Measurements from ENCODE around the gene CD47.

The CD47 gene

DNA sequence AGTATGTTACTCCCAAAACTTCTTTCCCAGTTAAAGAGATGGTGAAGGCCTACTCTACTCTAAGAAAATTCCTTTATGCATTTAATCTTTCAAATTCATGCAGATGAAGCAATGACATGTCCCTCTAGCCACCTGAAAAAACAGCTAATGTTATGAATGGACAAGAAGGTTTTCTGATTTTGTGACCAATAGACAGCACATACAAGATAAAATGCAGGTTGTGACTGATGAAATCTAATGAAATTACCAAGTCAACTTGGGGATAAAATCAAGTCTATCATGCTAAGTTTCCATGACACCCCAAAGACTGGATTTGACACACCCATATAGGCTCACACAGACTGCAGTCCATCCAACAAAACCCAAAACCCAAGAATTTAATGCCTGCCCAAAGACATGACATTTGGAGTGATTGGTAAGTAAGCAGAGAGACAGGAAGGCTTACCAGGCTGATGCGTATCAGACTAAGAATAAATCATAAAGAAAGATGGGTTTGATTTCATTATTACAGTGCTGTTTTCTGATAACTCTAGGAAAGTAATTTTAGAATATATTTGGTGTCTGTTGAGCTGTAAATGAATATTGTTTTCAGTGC is 26.4 kb downstream of the CD47 start:
- Histone ChIP-seq H3K9me3 (ENCODE audit: control insufficient read depth in 1 of 2, low read length in 2 of 2) (no peaks in the 10 kb centered on the region), H3K36me3 (ENCODE audit: control insufficient read depth in 1 of 2, insufficient read depth in 2 of 2, low read length in 2 of 2) (peaks cover 15 to 20% of the 10 kb centered on the region in 2 donors), H3K27ac (ENCODE audit: low read length) (no peak overlapping the region), H3K4me1 (ENCODE audit: control insufficient read depth in 1 of 2, insufficient read depth in 2 of 2, low read length in 2 of 2) (peaks cover 0 to 6% of the 10 kb centered on the region in 2 donors), H3K4me3 (ENCODE audit: low read depth in 1 of 2, low read length in 2 of 2) (no peak overlapping the region), H3K27me3 (ENCODE audit: low read depth, low read length) (no peaks in the 10 kb centered on the region)

DNA sequence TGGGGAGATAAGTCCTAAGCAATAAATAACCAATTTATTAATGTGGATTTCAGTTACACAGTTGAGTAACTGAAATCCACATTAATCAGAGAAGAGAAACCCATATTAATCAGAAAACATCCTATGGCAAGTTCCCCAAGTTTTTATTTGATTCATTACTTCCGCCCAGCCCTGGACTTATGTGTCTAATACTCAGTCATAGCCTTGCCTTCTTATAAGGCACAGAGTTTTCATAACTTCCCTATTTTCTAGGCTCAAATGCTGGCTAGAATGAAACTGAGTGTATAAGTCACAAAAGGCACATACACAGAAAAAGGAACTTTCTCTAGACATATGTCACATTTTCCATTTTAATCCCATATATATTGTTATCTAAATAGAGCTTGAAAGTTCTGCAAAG is 28.8 kb downstream of the CD47 start:
- Histone ChIP-seq H3K4me1 (ENCODE audit: control insufficient read depth in 1 of 2, insufficient read depth in 2 of 2, low read length in 2 of 2) (peaks cover 0 to 6% of the 10 kb centered on the region in 2 donors), H3K4me3 (ENCODE audit: low read depth in 1 of 2, low read length in 2 of 2) (no peak overlapping the region), H3K27ac (ENCODE audit: low read length) (no peak overlapping the region), H3K36me3 (ENCODE audit: control insufficient read depth in 1 of 2, insufficient read depth in 2 of 2, low read length in 2 of 2) (peaks cover 19 to 23% of the 10 kb centered on the region in 2 donors), H3K9me3 (ENCODE audit: control insufficient read depth in 1 of 2, low read length in 2 of 2) (no peaks in the 10 kb centered on the region), H3K27me3 (ENCODE audit: low read depth, low read length) (no peaks in the 10 kb centered on the region)

DNA sequence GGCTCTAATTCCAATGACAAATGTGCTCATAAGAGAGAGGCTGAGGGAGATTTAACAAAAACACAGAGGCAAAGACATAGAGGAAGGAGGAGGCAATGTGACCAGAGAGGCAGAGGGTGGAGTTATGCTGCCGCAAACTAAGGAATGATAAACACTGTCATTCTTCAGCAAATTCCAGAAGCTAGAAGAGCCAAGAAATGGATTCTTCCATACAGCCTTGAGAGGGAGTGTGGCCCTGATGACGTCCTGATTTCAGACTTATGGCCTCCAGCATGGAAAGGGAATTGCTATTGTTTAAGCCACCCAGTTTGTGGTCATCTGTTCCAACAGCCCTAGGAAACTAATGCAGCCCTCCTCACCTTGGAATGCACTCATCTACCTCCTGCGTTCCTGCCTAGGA is 30.5 kb downstream of the CD47 start:
- no peak overlapping the region for H3K4me3 ChIP-seq (ENCODE audit: low read depth in 1 of 2, low read length in 2 of 2)
- no peak overlapping the region for H3K27ac ChIP-seq (ENCODE audit: low read length)
- H3K27me3 ChIP-seq (ENCODE audit: low read depth, low read length), result no peaks in the 10 kb centered on the region
- peaks cover 23 to 27% of the 10 kb centered on the region in 2 donors for H3K36me3 ChIP-seq (ENCODE audit: control insufficient read depth in 1 of 2, insufficient read depth in 2 of 2, low read length in 2 of 2)
- no peaks in the 10 kb centered on the region for H3K9me3 ChIP-seq (ENCODE audit: control insufficient read depth in 1 of 2, low read length in 2 of 2)
- peaks cover 0 to 6% of the 10 kb centered on the region in 2 donors for H3K4me1 ChIP-seq (ENCODE audit: control insufficient read depth in 1 of 2, insufficient read depth in 2 of 2, low read length in 2 of 2)

DNA sequence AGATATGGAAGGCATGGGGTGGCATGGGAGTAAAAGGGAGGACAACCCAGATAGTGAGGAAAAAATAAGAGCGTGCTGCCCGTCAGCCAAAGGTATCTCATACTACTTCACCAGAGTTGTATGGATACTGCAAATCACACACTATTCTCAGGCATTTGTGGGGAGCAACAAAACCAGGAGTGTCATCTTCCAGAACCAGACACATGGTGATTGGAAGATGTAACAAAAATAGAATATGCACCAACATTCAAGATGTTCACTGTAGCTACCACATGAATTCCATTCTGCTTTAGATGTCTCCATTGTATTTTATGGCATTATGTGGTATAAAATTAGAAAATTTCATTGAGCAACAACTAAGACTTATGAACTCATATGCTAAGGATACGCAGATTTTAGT is 34.9 kb downstream of the CD47 start:
- Histone ChIP-seq H3K4me1 (ENCODE audit: control insufficient read depth in 1 of 2, insufficient read depth in 2 of 2, low read length in 2 of 2) (peaks cover 0 to 6% of the 10 kb centered on the region in 2 donors), H3K27me3 (ENCODE audit: low read depth, low read length) (no peaks in the 10 kb centered on the region), H3K4me3 (ENCODE audit: low read depth in 1 of 2, low read length in 2 of 2) (no peak overlapping the region), H3K27ac (ENCODE audit: low read length) (no peak overlapping the region), H3K36me3 (ENCODE audit: control insufficient read depth in 1 of 2, insufficient read depth in 2 of 2, low read length in 2 of 2) (peaks cover 31 to 38% of the 10 kb centered on the region in 2 donors), H3K9me3 (ENCODE audit: control insufficient read depth in 1 of 2, low read length in 2 of 2) (no peaks in the 10 kb centered on the region)

DNA sequence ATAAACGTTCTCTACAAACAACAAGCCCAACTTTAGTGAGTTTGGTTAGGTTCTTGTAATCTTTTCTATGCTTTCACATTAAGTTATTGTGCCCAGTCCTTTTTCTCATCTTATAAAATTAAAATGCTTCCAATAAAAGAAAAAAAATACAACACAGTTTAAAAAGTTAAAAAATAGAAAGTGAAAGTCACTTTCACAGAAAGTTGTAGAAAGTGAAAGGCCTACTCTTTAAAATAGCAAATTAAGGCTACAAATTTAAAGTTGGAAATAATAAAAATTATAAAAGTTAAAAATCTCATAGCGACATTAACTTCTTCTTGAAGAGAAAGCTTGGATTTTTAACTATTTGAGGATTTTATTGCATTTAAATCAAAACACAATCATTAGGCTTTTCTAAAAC is 35.9 kb downstream of the CD47 start:
- Histone ChIP-seq H3K4me3 (ENCODE audit: low read depth in 1 of 2, low read length in 2 of 2) (no peak overlapping the region), H3K4me1 (ENCODE audit: control insufficient read depth in 1 of 2, insufficient read depth in 2 of 2, low read length in 2 of 2) (no peaks in the 10 kb centered on the region), H3K36me3 (ENCODE audit: control insufficient read depth in 1 of 2, insufficient read depth in 2 of 2, low read length in 2 of 2) (peaks cover 24 to 35% of the 10 kb centered on the region in 2 donors), H3K27me3 (ENCODE audit: low read depth, low read length) (no peaks in the 10 kb centered on the region), H3K27ac (ENCODE audit: low read length) (no peak overlapping the region), H3K9me3 (ENCODE audit: control insufficient read depth in 1 of 2, low read length in 2 of 2) (no peaks in the 10 kb centered on the region)

DNA sequence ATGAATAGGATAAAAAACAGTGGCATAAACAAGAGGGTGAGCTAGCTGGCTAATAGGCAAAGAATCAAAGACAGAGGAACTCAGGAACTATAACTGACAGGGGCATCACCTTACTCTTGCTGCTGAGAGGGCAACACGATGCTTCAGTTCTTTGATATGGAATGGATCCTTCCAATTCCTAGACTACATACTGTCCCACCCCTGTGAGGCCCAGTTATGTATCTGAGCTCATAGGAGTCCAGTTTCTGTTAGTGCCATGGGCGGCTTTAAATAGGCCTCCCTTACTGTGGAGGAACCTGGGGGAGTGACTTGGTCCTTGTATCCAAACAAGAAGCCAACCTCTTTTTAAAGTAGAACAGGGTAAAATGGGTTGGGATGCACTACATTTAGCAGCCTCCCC is 37.3 kb downstream of the CD47 start:
- H3K27ac ChIP-seq (ENCODE audit: low read length), result no peak overlapping the region
- peaks cover 17 to 28% of the 10 kb centered on the region in 2 donors for H3K36me3 ChIP-seq (ENCODE audit: control insufficient read depth in 1 of 2, insufficient read depth in 2 of 2, low read length in 2 of 2)
- H3K9me3 ChIP-seq (ENCODE audit: control insufficient read depth in 1 of 2, low read length in 2 of 2), result no peaks in the 10 kb centered on the region
- H3K4me3 ChIP-seq (ENCODE audit: low read depth in 1 of 2, low read length in 2 of 2), result no peak overlapping the region
- H3K27me3 ChIP-seq (ENCODE audit: low read depth, low read length), result no peaks in the 10 kb centered on the region
- H3K4me1 ChIP-seq (ENCODE audit: control insufficient read depth in 1 of 2, insufficient read depth in 2 of 2, low read length in 2 of 2), result no peaks in the 10 kb centered on the region

DNA sequence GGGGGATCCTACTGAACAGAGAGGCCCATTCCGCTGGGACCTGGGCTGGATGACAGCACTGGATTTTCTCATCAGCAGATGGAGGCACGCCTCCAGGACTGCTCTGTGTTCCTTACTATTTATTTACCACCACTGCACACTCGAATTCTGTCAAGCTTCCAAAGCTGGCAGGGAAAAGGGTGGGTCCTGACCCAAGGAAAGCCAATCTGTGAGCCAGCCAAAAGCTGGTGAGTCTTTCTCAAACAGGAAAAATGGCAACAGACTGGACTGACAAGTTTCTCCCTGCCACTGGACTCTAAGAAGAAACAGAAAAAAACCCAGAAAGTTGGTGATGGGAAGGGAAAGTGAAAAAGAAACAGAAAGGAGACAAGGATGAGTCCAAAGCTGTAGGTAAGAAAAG is 37.8 kb downstream of the CD47 start:
- Histone ChIP-seq H3K9me3 (ENCODE audit: control insufficient read depth in 1 of 2, low read length in 2 of 2) (no peaks in the 10 kb centered on the region), H3K4me3 (ENCODE audit: low read depth in 1 of 2, low read length in 2 of 2) (no peak overlapping the region), H3K36me3 (ENCODE audit: control insufficient read depth in 1 of 2, insufficient read depth in 2 of 2, low read length in 2 of 2) (peaks cover 13 to 25% of the 10 kb centered on the region in 2 donors), H3K27ac (ENCODE audit: low read length) (no peak overlapping the region), H3K27me3 (ENCODE audit: low read depth, low read length) (no peaks in the 10 kb centered on the region), H3K4me1 (ENCODE audit: control insufficient read depth in 1 of 2, insufficient read depth in 2 of 2, low read length in 2 of 2) (no peaks in the 10 kb centered on the region)

DNA sequence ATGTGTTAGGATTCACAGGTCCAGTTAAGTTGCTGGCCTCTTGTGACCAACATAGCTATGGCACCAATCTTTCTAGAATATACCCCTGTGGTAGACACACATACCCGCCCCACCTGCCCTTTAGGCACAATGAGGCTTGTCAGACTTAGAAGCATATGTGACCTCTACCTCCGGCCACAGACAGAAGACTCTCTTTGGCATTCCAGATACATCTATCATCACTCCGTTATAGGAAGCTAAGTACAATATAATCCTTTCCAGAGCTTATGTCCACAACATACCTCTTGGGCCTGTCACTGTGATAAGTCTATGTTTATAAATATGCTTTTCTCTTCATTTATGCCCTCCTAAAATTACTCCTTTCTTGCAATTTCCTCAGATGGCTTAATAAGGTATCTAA is 39.8 kb downstream of the CD47 start:
- H3K27ac ChIP-seq (ENCODE audit: low read length), result no peak overlapping the region
- no peaks in the 10 kb centered on the region for H3K9me3 ChIP-seq (ENCODE audit: control insufficient read depth in 1 of 2, low read length in 2 of 2)
- no peak overlapping the region for H3K4me3 ChIP-seq (ENCODE audit: low read depth in 1 of 2, low read length in 2 of 2)
- H3K4me1 ChIP-seq (ENCODE audit: control insufficient read depth in 1 of 2, insufficient read depth in 2 of 2, low read length in 2 of 2), result no peaks in the 10 kb centered on the region
- peaks cover 17 to 21% of the 10 kb centered on the region in 2 donors for H3K36me3 ChIP-seq (ENCODE audit: control insufficient read depth in 1 of 2, insufficient read depth in 2 of 2, low read length in 2 of 2)
- no peaks in the 10 kb centered on the region for H3K27me3 ChIP-seq (ENCODE audit: low read depth, low read length)

DNA sequence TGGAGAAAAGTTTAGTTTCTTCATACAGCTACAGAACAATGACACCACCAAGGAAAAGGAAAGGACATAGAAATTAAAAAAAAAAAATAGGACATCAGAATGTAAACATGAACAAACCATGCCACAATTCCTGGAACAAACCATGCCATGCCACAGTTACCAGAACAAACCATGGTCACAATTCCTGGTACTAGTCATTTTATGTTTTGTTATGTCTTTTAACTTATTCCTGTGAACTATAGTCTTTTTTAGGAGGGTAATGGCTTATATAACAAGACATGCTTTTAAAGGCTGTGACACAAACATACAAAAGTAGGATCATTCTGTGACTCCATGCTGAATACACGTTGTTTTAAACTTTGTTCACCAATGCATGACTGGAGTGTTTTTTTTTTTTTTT is 42.8 kb downstream of the CD47 start:
- Histone ChIP-seq H3K4me3 (ENCODE audit: low read depth in 1 of 2, low read length in 2 of 2) (no peak overlapping the region), H3K9me3 (ENCODE audit: control insufficient read depth in 1 of 2, low read length in 2 of 2) (no peaks in the 10 kb centered on the region), H3K36me3 (ENCODE audit: control insufficient read depth in 1 of 2, insufficient read depth in 2 of 2, low read length in 2 of 2) (peaks cover 5 to 17% of the 10 kb centered on the region in 2 donors), H3K27me3 (ENCODE audit: low read depth, low read length) (no peaks in the 10 kb centered on the region), H3K4me1 (ENCODE audit: control insufficient read depth in 1 of 2, insufficient read depth in 2 of 2, low read length in 2 of 2) (no peaks in the 10 kb centered on the region), H3K27ac (ENCODE audit: low read length) (no peak overlapping the region)

DNA sequence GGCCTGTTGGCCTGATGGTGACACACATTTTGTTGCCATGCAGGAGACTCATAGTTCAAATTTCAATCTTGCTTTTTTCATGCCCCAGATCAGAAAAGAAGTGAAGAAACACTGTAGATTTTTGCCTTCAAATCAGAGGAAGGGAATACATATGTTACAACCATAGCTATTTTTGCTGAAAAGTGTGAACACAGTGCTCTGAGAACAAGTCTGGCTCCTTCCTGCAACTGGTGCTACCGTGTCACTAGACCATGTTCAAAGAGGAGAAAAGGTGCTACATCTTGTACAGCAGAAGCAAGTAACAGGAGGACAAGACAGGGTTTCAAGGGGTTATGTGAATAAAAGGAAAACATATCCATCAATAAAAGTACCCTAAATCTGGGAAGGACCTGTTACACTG is 44.6 kb downstream of the CD47 start:
- Histone ChIP-seq H3K4me3 (ENCODE audit: low read depth in 1 of 2, low read length in 2 of 2) (no peak overlapping the region), H3K9me3 (ENCODE audit: control insufficient read depth in 1 of 2, low read length in 2 of 2) (no peaks in the 10 kb centered on the region), H3K36me3 (ENCODE audit: control insufficient read depth in 1 of 2, insufficient read depth in 2 of 2, low read length in 2 of 2) (peaks cover 16 to 19% of the 10 kb centered on the region in 2 donors), H3K27ac (ENCODE audit: low read length) (no peak overlapping the region), H3K27me3 (ENCODE audit: low read depth, low read length) (no peaks in the 10 kb centered on the region), H3K4me1 (ENCODE audit: control insufficient read depth in 1 of 2, insufficient read depth in 2 of 2, low read length in 2 of 2) (no peaks in the 10 kb centered on the region)

DNA sequence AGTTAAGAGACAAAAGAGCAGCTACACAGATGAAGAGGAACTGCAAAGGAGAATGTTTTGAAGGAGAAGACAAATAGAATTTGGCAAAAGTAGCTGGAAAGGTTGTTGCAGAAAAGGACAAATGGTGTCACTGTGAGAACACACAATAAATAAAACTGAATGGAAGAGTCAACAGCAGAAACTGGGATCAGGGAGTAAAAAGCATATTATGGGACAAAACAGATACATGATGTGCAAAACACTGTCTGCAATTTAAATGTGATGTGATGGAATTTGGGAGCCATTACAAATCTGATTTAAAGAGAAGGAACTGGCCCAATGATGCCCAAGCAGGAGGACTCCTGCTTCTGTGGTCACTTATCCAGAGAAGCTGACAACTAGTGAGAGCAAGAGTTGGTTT is 46.1 kb downstream of the CD47 start:
- H3K4me1 ChIP-seq (ENCODE audit: control insufficient read depth in 1 of 2, insufficient read depth in 2 of 2, low read length in 2 of 2), result no peaks in the 10 kb centered on the region
- peaks cover 11 to 19% of the 10 kb centered on the region in 2 donors for H3K36me3 ChIP-seq (ENCODE audit: control insufficient read depth in 1 of 2, insufficient read depth in 2 of 2, low read length in 2 of 2)
- H3K27me3 ChIP-seq (ENCODE audit: low read depth, low read length), result no peaks in the 10 kb centered on the region
- no peaks in the 10 kb centered on the region for H3K9me3 ChIP-seq (ENCODE audit: control insufficient read depth in 1 of 2, low read length in 2 of 2)
- H3K27ac ChIP-seq (ENCODE audit: low read length), result no peak overlapping the region
- H3K4me3 ChIP-seq (ENCODE audit: low read depth in 1 of 2, low read length in 2 of 2), result no peak overlapping the region

DNA sequence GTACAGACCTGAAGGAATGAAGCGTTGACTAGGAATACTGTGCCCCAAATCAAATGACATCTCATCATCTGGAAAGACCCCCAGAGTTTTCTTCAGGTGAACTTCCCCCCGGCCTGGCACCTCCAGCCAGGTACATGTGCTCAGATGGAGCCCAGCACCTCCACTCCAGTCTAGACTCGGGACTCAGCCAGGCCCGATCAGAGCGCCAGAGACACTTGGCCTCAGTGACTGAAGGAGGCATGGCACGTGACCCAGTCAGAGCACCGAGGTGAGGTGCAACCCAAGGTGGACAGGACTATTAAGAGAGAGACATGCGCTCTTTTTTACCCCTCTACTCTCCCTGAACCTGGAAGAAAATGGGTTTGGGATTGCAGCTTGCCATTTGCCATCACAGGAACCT is 48.5 kb downstream of the CD47 start:
- peaks cover 16 to 19% of the 10 kb centered on the region in 2 donors for H3K36me3 ChIP-seq (ENCODE audit: control insufficient read depth in 1 of 2, insufficient read depth in 2 of 2, low read length in 2 of 2)
- no peaks in the 10 kb centered on the region for H3K4me1 ChIP-seq (ENCODE audit: control insufficient read depth in 1 of 2, insufficient read depth in 2 of 2, low read length in 2 of 2)

More for the DNA sequence above, 48.5 kb downstream of the CD47 start:
- H3K27ac ChIP-seq (ENCODE audit: low read length), result no peak overlapping the region
- H3K9me3 ChIP-seq (ENCODE audit: control insufficient read depth in 1 of 2, low read length in 2 of 2), result no peaks in the 10 kb centered on the region
- no peaks in the 10 kb centered on the region for H3K27me3 ChIP-seq (ENCODE audit: low read depth, low read length)
- no peak overlapping the region for H3K4me3 ChIP-seq (ENCODE audit: low read depth in 1 of 2, low read length in 2 of 2)

Data from muscle layer of duodenum (tissue), 2 donors.